ENCODE data around the gene OR2M4.
"Not testable (repeated sequence)": the region's sequence is repeated elsewhere in the genome, so short reads cannot be mapped to it uniquely, and the experiment has no call there.

OR2M4 gene

GRCh38 chr1:248231117-248231516 is at the start of gene OR2M4:
TSS of gene OR2M4 (plus strand) at chr1:248231417. CDS start at chr1:248238929, 7,512 bp downstream.
- Mint-ChIP-seq H3K27ac (no peak within 1 kb of the TSS), H3K27me3 (peaks cover 7% of the 10 kb centered on the region), H3K4me1 (no peaks in the 10 kb centered on the region), H3K36me3 (no peaks in the 10 kb centered on the region), H3K4me3 (no peak within 1 kb of the TSS), H3K9me3 (peaks cover 13% of the 10 kb centered on the region)

GRCh38 chr1:248183996-248184395 is 47.2 kb upstream of the OR2M4 start:
- no peaks in the 10 kb centered on the region for H3K36me3 Mint-ChIP-seq
- peaks cover 4% of the 10 kb centered on the region for H3K27me3 Mint-ChIP-seq
- peaks cover 13% of the 10 kb centered on the region for H3K9me3 Mint-ChIP-seq
- no peak overlapping the region for H3K27ac Mint-ChIP-seq
- no peak overlapping the region for H3K4me3 Mint-ChIP-seq
- no peaks in the 10 kb centered on the region for H3K4me1 Mint-ChIP-seq

- H3K9me3 Mint-ChIP-seq: peaks cover 14% of the 10 kb centered on the region
- no peaks in the 10 kb centered on the region for H3K4me1 Mint-ChIP-seq
- no peaks in the 10 kb centered on the region for H3K36me3 Mint-ChIP-seq
- no peak overlapping the region for H3K27ac Mint-ChIP-seq
- H3K4me3 Mint-ChIP-seq: no peak overlapping the region
- peaks cover 8% of the 10 kb centered on the region for H3K27me3 Mint-ChIP-seq
Observed at GRCh38 chr1:248187363-248187762, 43.9 kb upstream of the OR2M4 start.

GRCh38 chr1:248189026-248189425 is 42.2 kb upstream of the OR2M4 start:
- Mint-ChIP-seq H3K27ac (no peak overlapping the region), H3K27me3 (peaks cover 8% of the 10 kb centered on the region), H3K9me3 (peaks cover 14% of the 10 kb centered on the region), H3K4me1 (no peaks in the 10 kb centered on the region), H3K4me3 (no peak overlapping the region), H3K36me3 (no peaks in the 10 kb centered on the region)

- peaks cover 7% of the 10 kb centered on the region for H3K9me3 Mint-ChIP-seq
- peaks cover 3% of the 10 kb centered on the region for H3K27me3 Mint-ChIP-seq
- no peak overlapping the region for H3K4me3 Mint-ChIP-seq
- no peaks in the 10 kb centered on the region for H3K36me3 Mint-ChIP-seq
- no peaks in the 10 kb centered on the region for H3K4me1 Mint-ChIP-seq
- H3K27ac Mint-ChIP-seq: no peak overlapping the region
Observed at GRCh38 chr1:248194117-248194516, 37.1 kb upstream of the OR2M4 start.

GRCh38 chr1:248196965-248197364 is 34.3 kb upstream of the OR2M4 start, which contains the start of gene OR2M3:
TSS of gene OR2M3 (plus strand) at chr1:248197265. CDS start at chr1:248203068, 5,803 bp downstream.
- no peaks in the 10 kb centered on the region for H3K27me3 Mint-ChIP-seq
- no peaks in the 10 kb centered on the region for H3K36me3 Mint-ChIP-seq
- no peak within 1 kb of the TSS for H3K27ac Mint-ChIP-seq
- no peaks in the 10 kb centered on the region for H3K4me1 Mint-ChIP-seq
- H3K9me3 Mint-ChIP-seq: peaks cover 2% of the 10 kb centered on the region
- no peak within 1 kb of the TSS for H3K4me3 Mint-ChIP-seq

GRCh38 chr1:248215880-248216279 is 15.3 kb upstream of the OR2M4 start:
- Mint-ChIP-seq H3K9me3 (no peaks in the 10 kb centered on the region), H3K4me3 (no peak overlapping the region), H3K27ac (no peak overlapping the region), H3K27me3 (peaks cover 7% of the 10 kb centered on the region), H3K36me3 (no peaks in the 10 kb centered on the region), H3K4me1 (no peaks in the 10 kb centered on the region)

GRCh38 chr1:248225537-248225936 is 5.7 kb upstream of the OR2M4 start:
- Mint-ChIP-seq H3K27ac (no peak overlapping the region), H3K4me3 (no peak overlapping the region), H3K9me3 (peaks cover 18% of the 10 kb centered on the region), H3K36me3 (no peaks in the 10 kb centered on the region), H3K27me3 (peaks cover 7% of the 10 kb centered on the region), H3K4me1 (no peaks in the 10 kb centered on the region)

- H3K27me3 Mint-ChIP-seq: peaks cover 8% of the 10 kb centered on the region
- H3K36me3 Mint-ChIP-seq: no peaks in the 10 kb centered on the region
- H3K27ac Mint-ChIP-seq: no peak overlapping the region
- peaks cover 18% of the 10 kb centered on the region for H3K9me3 Mint-ChIP-seq
- no peak overlapping the region for H3K4me3 Mint-ChIP-seq
- no peaks in the 10 kb centered on the region for H3K4me1 Mint-ChIP-seq
Observed at GRCh38 chr1:248229360-248229908, 1.8 kb upstream of the OR2M4 start.

GRCh38 chr1:248239478-248239877 is 8.3 kb downstream of the OR2M4 start:
- Mint-ChIP-seq H3K27me3 (peaks cover 13% of the 10 kb centered on the region), H3K36me3 (no peaks in the 10 kb centered on the region), H3K27ac (no peak overlapping the region), H3K9me3 (no peaks in the 10 kb centered on the region), H3K4me3 (no peak overlapping the region), H3K4me1 (peaks cover 3% of the 10 kb centered on the region)

- no peaks in the 10 kb centered on the region for H3K9me3 Mint-ChIP-seq
- H3K27ac Mint-ChIP-seq: no peak overlapping the region
- peaks cover 16% of the 10 kb centered on the region for H3K27me3 Mint-ChIP-seq
- H3K36me3 Mint-ChIP-seq: no peaks in the 10 kb centered on the region
- H3K4me3 Mint-ChIP-seq: no peak overlapping the region
- H3K4me1 Mint-ChIP-seq: peaks cover 3% of the 10 kb centered on the region
Observed at GRCh38 chr1:248243204-248243603, 12.0 kb downstream of the OR2M4 start.

- H3K4me3 Mint-ChIP-seq, H3K27me3 Mint-ChIP-seq, H3K27ac Mint-ChIP-seq, H3K4me1 Mint-ChIP-seq, H3K36me3 Mint-ChIP-seq: not testable (repeated sequence)
- peaks cover 18% of the 10 kb centered on the region for H3K9me3 Mint-ChIP-seq
Observed at GRCh38 chr1:248259309-248259708, 28.1 kb downstream of the OR2M4 start.

GRCh38 chr1:248268178-248268577 is 37.0 kb downstream of the OR2M4 start:
- Mint-ChIP-seq H3K9me3 (peaks cover 14% of the 10 kb centered on the region), H3K36me3 (no peaks in the 10 kb centered on the region), H3K4me3 (no peak overlapping the region), H3K27me3 (peaks cover 8% of the 10 kb centered on the region), H3K4me1 (no peaks in the 10 kb centered on the region), H3K27ac (no peak overlapping the region)

GRCh38 chr1:248273225-248273624 is 42.0 kb downstream of the OR2M4 start:
- not testable (repeated sequence) for H3K4me3 Mint-ChIP-seq, H3K9me3 Mint-ChIP-seq, H3K4me1 Mint-ChIP-seq, H3K27me3 Mint-ChIP-seq, H3K27ac Mint-ChIP-seq, H3K36me3 Mint-ChIP-seq

GRCh38 chr1:248277876-248278275 is 46.7 kb downstream of the OR2M4 start, which contains the start of gene OR2T33:
TSS of gene OR2T33 (minus strand) at chr1:248277976. CDS start at chr1:248273814, 4,162 bp downstream.
- Mint-ChIP-seq H3K36me3 (no peaks in the 10 kb centered on the region), H3K4me3 (no peak within 1 kb of the TSS), H3K27ac (no peak within 1 kb of the TSS), H3K9me3 (no peaks in the 10 kb centered on the region), H3K27me3 (no peaks in the 10 kb centered on the region), H3K4me1 (no peaks in the 10 kb centered on the region)

- no peak overlapping the region for H3K4me3 Mint-ChIP-seq
- no peaks in the 10 kb centered on the region for H3K4me1 Mint-ChIP-seq
- no peak overlapping the region for H3K27ac Mint-ChIP-seq
- H3K27me3 Mint-ChIP-seq: peaks cover 8% of the 10 kb centered on the region
- H3K9me3 Mint-ChIP-seq: peaks cover 6% of the 10 kb centered on the region
- no peaks in the 10 kb centered on the region for H3K36me3 Mint-ChIP-seq
Observed at GRCh38 chr1:248288391-248288790, 57.2 kb downstream of the OR2M4 start.

Measured in activated naive CD4-positive, alpha-beta T cell treated with anti-CD3 and anti-CD28 coated beads, Interleukin-2, amount 50 U/mL, for 24 hours (primary cell).